ENCODE data around the gene ATXN7.

GRCh38 chr3:63950698-63951097 lies 87.0 kb downstream of the ATXN7 start:
- TF ChIP-seq RAD21 (IDR thresholded peaks at IDR 0.05; ENCODE audit: low read depth): no peak
- no peak for TF ChIP-seq CTCF (IDR thresholded peaks at IDR 0.05 in 2 of 3, conservative IDR thresholded peaks at IDR 0.05 in 1 of 3; ENCODE audit: borderline replicate concordance in 1 of 3, insufficient read depth in 1 of 3, low read depth in 2 of 3, low read length in 2 of 3)

All from HCT116 (cell line).